Activated CD4-positive, alpha-beta T cell treated with anti-CD3 and anti-CD28 coated beads for 36 hours (primary cell): ENCODE measurements around the gene SLC5A11. TPM values are rescaled to one million over a fixed set of nuclear protein-coding genes. Genes with fewer than 3 reads are reported as not detected.

ENCODE experiments used
- ATAC-seq: fragments of 200-7000 bp; cut with Tn5 transposase; one replicate; pipeline ENCODE4 v1.10.0; 2021; ENCODE audit warnings: mild to moderate bottlenecking, moderate library complexity
- CTCF ChIA-PET: fragments of 350-600 bp; sonication (Branson Sonifier 250); formaldehyde crosslinking; loops from one replicate; lab custom pipeline; 2021; ENCODE audit warnings: antibody characterized with exemption; lab: Charles Lee
- POLR2A ChIA-PET: fragments of 350-600 bp; sonication (Branson Sonifier 250); formaldehyde crosslinking; loops from one replicate; lab custom pipeline; 2021; ENCODE audit warnings: antibody characterized with exemption, inconsistent platforms; lab: Charles Lee
- DNase-seq: peaks from one replicate; pipeline ENCODE4 v3.0.0-alpha.2; 2020
- H3K27ac Mint-ChIP-seq: one replicate; pipeline ENCODE4 v1.8.0; 2021; ENCODE audit warnings: mixed read lengths
- H3K27me3 Mint-ChIP-seq: one replicate; pipeline ENCODE4 v1.8.0; 2021; ENCODE audit warnings: mixed read lengths
- H3K36me3 Mint-ChIP-seq: one replicate; pipeline ENCODE4 v1.8.0; 2021; ENCODE audit warnings: low read depth, mixed read lengths
- H3K4me1 Mint-ChIP-seq: one replicate; pipeline ENCODE4 v1.8.0; 2021; ENCODE audit warnings: mixed read lengths
- H3K4me3 Mint-ChIP-seq: one replicate; pipeline ENCODE4 v1.8.0; 2021; ENCODE audit warnings: mild to moderate bottlenecking, moderate library complexity, mixed read lengths
- H3K9me3 Mint-ChIP-seq: one replicate; pipeline ENCODE4 v1.8.0; 2021; ENCODE audit warnings: low read depth, mixed read lengths
- intact Hi-C, 2 experiments: fragments of 100-400 bp; cut with DNase I in 1 of 2; cut with micrococcal nuclease in 1 of 2; formaldehyde crosslinking; loops; one replicate each; pipeline versions ENCODE4 v1.14.2 to v1.15.1; 2022 to 2024; cut with DNase I, micrococcal nuclease
- total RNA-seq, 2 experiments: library from RNA; stranded (reverse); gene quantifications; one replicate each; pipeline ENCODE4 v1.2.3, GENCODE V29; 2021

SLC5A11 gene
- total RNA-seq, 2 experiments from 2014 or later: not detected

DNA sequence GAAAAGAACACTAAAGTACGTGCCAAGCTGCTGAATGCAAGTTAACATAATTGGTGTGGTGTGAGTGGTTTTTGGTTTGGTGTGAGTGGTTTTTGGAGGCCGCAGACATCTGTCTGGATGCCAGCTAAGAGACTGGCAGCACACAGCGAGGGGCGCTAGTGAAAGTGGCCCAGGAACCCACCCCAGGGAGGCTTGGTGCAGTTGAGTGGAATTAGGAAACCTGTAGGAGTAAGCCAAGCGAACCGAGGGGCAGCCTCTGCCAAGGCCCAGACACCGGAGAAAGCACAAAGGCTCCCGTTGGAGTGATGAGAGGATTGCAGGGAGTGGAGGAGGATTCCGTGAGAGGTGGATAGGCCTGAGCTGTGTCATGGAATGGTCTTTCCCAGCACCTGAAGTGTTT lies 24.6 kb upstream of the SLC5A11 start:
- no peaks in the 10 kb centered on the region for H3K27me3 Mint-ChIP-seq
- DNase-seq: no peak
- H3K4me1 Mint-ChIP-seq: no peaks in the 10 kb centered on the region
- peak overlapping the region; percentile 9 for H3K27ac Mint-ChIP-seq
- ATAC-seq: no peak
- ChIA-PET POLR2A (no interaction called here), CTCF (no interaction called here)
- intact Hi-C loops: no loop called here
- H3K36me3 Mint-ChIP-seq: peaks cover 53% of the 10 kb centered on the region
- no peak overlapping the region for H3K4me3 Mint-ChIP-seq
- no peaks in the 10 kb centered on the region for H3K9me3 Mint-ChIP-seq

DNA sequence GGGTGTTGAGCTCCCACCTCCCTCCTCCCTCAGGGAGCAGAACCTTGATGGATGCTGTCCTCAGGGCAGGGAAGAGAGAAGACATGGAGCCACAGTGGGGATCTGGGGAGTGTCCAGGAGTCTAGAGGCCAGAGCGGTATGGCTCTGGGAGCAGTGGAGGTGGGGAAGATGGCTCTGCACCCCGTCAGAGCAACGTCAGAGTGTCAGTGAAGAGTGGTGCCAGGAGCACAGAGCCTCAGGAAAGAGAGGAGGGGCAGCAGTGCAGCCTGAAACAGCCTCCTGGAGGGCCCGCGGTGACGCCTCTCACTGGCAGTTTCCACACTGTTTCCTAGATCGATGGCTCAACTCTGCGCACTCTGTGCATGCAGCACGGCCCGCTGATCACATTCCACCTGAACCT lies 23.2 kb upstream of the SLC5A11 start:
- no peak overlapping the region for H3K4me3 Mint-ChIP-seq
- H3K9me3 Mint-ChIP-seq: no peaks in the 10 kb centered on the region
- no peaks in the 10 kb centered on the region for H3K4me1 Mint-ChIP-seq
- intact Hi-C loops: no loop called here
- CTCF ChIA-PET: interaction anchor here (0.7 kb wide), 1 partner anchor 85 kb away, joined by 3 read pairs; no protein-coding TSS in a partner anchor
- POLR2A ChIA-PET: no interaction called here
- H3K27ac Mint-ChIP-seq: no peak overlapping the region
- DNase-seq: no peak
- no peaks in the 10 kb centered on the region for H3K27me3 Mint-ChIP-seq
- peaks cover 58% of the 10 kb centered on the region for H3K36me3 Mint-ChIP-seq
- ATAC-seq: no peak

DNA sequence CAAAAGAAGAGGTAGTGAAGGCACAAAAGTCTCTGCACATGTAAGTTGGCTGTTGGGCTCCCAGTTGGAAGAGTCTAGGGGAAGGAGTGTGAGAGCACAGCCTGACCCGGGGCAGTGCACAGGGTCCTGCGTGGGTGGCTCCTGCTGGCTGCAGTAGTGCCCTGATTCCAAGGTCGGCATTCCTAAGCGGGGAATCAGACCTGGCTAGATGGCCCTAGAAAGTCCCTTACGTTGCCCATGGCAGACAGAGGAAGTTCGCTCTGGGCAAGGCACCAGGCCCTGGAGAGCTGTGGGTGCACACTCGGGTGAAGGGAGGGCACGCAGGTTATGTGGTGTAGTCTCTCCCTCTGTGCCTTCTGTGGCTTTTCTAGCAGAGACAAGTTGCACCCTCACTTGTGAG lies 22.8 kb upstream of the SLC5A11 start:
- intact Hi-C loops: no loop called here
- no peaks in the 10 kb centered on the region for H3K27me3 Mint-ChIP-seq
- no peaks in the 10 kb centered on the region for H3K9me3 Mint-ChIP-seq
- ATAC-seq: no peak
- no peak for DNase-seq
- H3K4me1 Mint-ChIP-seq: no peaks in the 10 kb centered on the region
- peaks cover 55% of the 10 kb centered on the region for H3K36me3 Mint-ChIP-seq
- no peak overlapping the region for H3K4me3 Mint-ChIP-seq
- POLR2A ChIA-PET: no interaction called here
- no peak overlapping the region for H3K27ac Mint-ChIP-seq
- CTCF ChIA-PET: no interaction called here

DNA sequence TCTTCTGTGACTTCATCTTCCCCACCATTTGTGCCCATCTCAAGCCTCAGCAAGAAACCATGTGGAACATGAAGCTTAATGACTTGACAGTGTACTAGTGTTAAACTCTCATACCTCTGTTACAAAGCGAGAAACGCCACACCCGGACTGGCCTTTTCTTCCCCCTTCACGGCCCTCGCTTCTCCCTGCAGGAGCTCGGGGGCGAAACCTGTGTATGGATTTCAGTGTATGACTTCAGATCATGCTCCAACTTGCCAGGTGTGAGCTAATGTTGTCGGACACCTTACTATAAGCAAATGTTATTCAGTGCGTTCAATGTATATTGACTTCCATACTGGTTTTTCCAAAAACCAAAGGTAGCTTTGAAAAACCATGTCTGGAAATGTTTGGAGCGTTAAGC lies 20.1 kb upstream of the SLC5A11 start:
- Mint-ChIP-seq H3K4me1 (no peaks in the 10 kb centered on the region), H3K4me3 (no peak overlapping the region), H3K9me3 (no peaks in the 10 kb centered on the region), H3K27me3 (no peaks in the 10 kb centered on the region), H3K27ac (no peak overlapping the region), H3K36me3 (peaks cover 38% of the 10 kb centered on the region)
- DNase-seq (no peak), ATAC-seq (no peak)
- ChIA-PET POLR2A (no interaction called here), CTCF (interaction anchor here (1.3 kb wide), 1 partner anchor 9 kb away, joined by 4 read pairs; no protein-coding TSS in a partner anchor)
- intact Hi-C loops: no loop called here

GRCh38 chr16:24826096-24826690 lies 19.6 kb upstream of the SLC5A11 start:
- Mint-ChIP-seq H3K9me3 (no peaks in the 10 kb centered on the region), H3K4me1 (no peaks in the 10 kb centered on the region), H3K36me3 (peaks cover 33% of the 10 kb centered on the region), H3K27me3 (no peaks in the 10 kb centered on the region), H3K4me3 (no peak overlapping the region), H3K27ac (no peak overlapping the region)
- POLR2A ChIA-PET: no interaction called here
- ATAC-seq: no peak
- DNase-seq: no peak
- intact Hi-C loops: no loop called here
- CTCF ChIA-PET: interaction anchor here (1.3 kb wide), 1 partner anchor 8 kb away, joined by 4 read pairs; no protein-coding TSS in a partner anchor

GRCh38 chr16:24826817-24827566 lies 18.8 kb upstream of the SLC5A11 start:
- intact Hi-C loops: no loop called here

GRCh38 chr16:24829153-24829552 lies 16.6 kb upstream of the SLC5A11 start:
- ChIA-PET POLR2A (no interaction called here), CTCF (no interaction called here)
- no peak for DNase-seq
- no peaks in the 10 kb centered on the region for H3K4me1 Mint-ChIP-seq
- no peaks in the 10 kb centered on the region for H3K9me3 Mint-ChIP-seq
- ATAC-seq: no peak
- intact Hi-C loops: no loop called here
- no peaks in the 10 kb centered on the region for H3K27me3 Mint-ChIP-seq
- H3K36me3 Mint-ChIP-seq: peaks cover 18% of the 10 kb centered on the region
- H3K27ac Mint-ChIP-seq: no peak overlapping the region
- H3K4me3 Mint-ChIP-seq: no peak overlapping the region

More at GRCh38 chr16:24826817-24827566, 18.8 kb upstream of the SLC5A11 start:
- ChIA-PET CTCF (no interaction called here), POLR2A (no interaction called here)
- no peak for DNase-seq
- H3K27me3 Mint-ChIP-seq: no peaks in the 10 kb centered on the region
- no peaks in the 10 kb centered on the region for H3K4me1 Mint-ChIP-seq
- ATAC-seq: no peak
- no peaks in the 10 kb centered on the region for H3K9me3 Mint-ChIP-seq
- peaks cover 30% of the 10 kb centered on the region for H3K36me3 Mint-ChIP-seq
- H3K27ac Mint-ChIP-seq: no peak overlapping the region
- no peak overlapping the region for H3K4me3 Mint-ChIP-seq

- intact Hi-C loops: no loop called here
- DNase-seq: no peak
- Mint-ChIP-seq H3K4me3 (no peak overlapping the region), H3K36me3 (peaks cover 6% of the 10 kb centered on the region), H3K27me3 (no peaks in the 10 kb centered on the region), H3K4me1 (no peaks in the 10 kb centered on the region), H3K9me3 (no peaks in the 10 kb centered on the region), H3K27ac (no peak overlapping the region)
- ATAC-seq: no peak
- ChIA-PET POLR2A (interaction anchor here (0.6 kb wide), 1 partner anchor 399 kb away, joined by 7 read pairs; no protein-coding TSS in a partner anchor), CTCF (interaction anchor here (0.5 kb wide), 1 partner anchor 363 kb away, joined by 3 read pairs; no protein-coding TSS in a partner anchor)
Measured at GRCh38 chr16:24833352-24833751, 12.4 kb upstream of the SLC5A11 start.

GRCh38 chr16:24834459-24835335 lies 11.1 kb upstream of the SLC5A11 start:
- POLR2A ChIA-PET: no interaction called here
- peak; percentile 28 for DNase-seq
- peaks cover 6% of the 10 kb centered on the region for H3K36me3 Mint-ChIP-seq
- no peaks in the 10 kb centered on the region for H3K27me3 Mint-ChIP-seq
- H3K27ac Mint-ChIP-seq: no peak overlapping the region
- no peaks in the 10 kb centered on the region for H3K9me3 Mint-ChIP-seq
- no peak overlapping the region for H3K4me3 Mint-ChIP-seq
- ATAC-seq: peak; percentile 19
- intact Hi-C loops: no loop called here
- no peaks in the 10 kb centered on the region for H3K4me1 Mint-ChIP-seq
- CTCF ChIA-PET: interaction anchor here (0.6 to 1.2 kb wide), 2 partner anchors 9 to 10 kb away, joined by 3 to 4 read pairs; no protein-coding TSS in a partner anchor

DNA sequence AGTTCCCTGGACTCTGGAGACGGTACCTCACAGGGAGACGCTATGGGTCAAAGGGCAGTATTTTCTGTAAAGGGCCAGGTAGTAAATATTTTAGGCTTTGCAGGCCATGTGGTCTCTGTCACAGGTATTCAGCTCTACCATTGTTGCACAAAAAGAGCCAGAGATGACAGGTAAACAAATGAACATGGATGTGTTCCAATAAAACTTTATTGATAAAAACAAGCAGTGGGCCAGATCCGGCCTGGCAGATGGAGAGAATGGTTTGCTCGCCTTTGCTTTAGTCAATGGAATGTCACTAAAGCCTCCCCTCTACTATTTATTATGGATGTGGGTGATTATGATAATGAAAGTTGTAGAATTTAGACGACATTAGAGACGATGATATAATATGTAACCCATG lies 8.9 kb upstream of the SLC5A11 start:
- Mint-ChIP-seq H3K9me3 (no peaks in the 10 kb centered on the region), H3K36me3 (peaks cover 6% of the 10 kb centered on the region), H3K4me3 (no peak overlapping the region), H3K27ac (no peak overlapping the region), H3K4me1 (no peaks in the 10 kb centered on the region), H3K27me3 (no peaks in the 10 kb centered on the region)
- ChIA-PET POLR2A (no interaction called here), CTCF (no interaction called here)
- intact Hi-C loops: no loop called here
- no peak for DNase-seq
- ATAC-seq: no peak

DNA sequence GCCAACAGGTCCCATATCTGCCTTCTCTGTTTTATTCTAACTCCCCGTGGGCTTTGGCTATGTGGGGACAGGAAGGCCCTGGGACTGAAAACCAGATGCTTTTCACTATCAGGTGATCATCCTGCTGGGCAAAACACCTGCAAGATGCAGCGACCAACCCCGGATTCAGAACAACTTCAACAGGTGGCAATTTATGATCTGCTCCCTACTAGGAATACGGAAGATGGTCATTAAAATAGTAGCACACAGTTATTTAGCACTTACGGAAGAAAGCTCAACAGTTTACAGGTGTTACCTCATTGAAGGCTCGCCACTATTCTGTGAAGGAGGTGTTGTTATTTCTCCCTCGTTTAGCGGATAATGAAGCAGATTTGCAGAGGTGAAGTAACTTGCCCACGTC lies 7.8 kb upstream of the SLC5A11 start:
- ChIA-PET CTCF (no interaction called here), POLR2A (no interaction called here)
- no peaks in the 10 kb centered on the region for H3K27me3 Mint-ChIP-seq
- intact Hi-C loops: no loop called here
- ATAC-seq (no peak), DNase-seq (no peak)
- no peaks in the 10 kb centered on the region for H3K4me1 Mint-ChIP-seq
- peaks cover 6% of the 10 kb centered on the region for H3K36me3 Mint-ChIP-seq
- no peak overlapping the region for H3K27ac Mint-ChIP-seq
- no peaks in the 10 kb centered on the region for H3K9me3 Mint-ChIP-seq
- no peak overlapping the region for H3K4me3 Mint-ChIP-seq
